AG04450 (cell line): ENCODE measurements around the gene GSC2. TPM values are rescaled to one million over a fixed set of nuclear protein-coding genes. Genes with fewer than 3 reads are reported as not detected.

Experiments
- CTCF ChIA-PET: fragments of 300-600, 350-600 bp; formaldehyde crosslinking; extraction: SDS; loops from one replicate; lab custom pipeline; 2022; ENCODE audit warnings: antibody characterized with exemption, inconsistent platforms; lab: Charles Lee
- POLR2A ChIA-PET: fragments of 350-600 bp; formaldehyde crosslinking; extraction: SDS; loops from one replicate; lab custom pipeline; 2021; ENCODE audit warnings: antibody characterized with exemption, inconsistent platforms; lab: Yijun Ruan, JAX
- DNase-seq: peaks from one replicate; pipeline ENCODE4 v3.0.0-alpha.2; 2011; ENCODE audit warnings: low read depth, low spot score
- H3K27ac ChIP-seq: one replicate; pipeline ENCODE4 v1.5.1; 2012; ENCODE audit warnings: low read depth, low read length, control low read depth
- H3K27me3 ChIP-seq: one replicate; pipeline ENCODE4 v1.6.0; 2012; ENCODE audit warnings: low read length; ENCODE audit not compliant: control insufficient read depth, insufficient read depth
- H3K4me3 ChIP-seq: 2 replicates; pipeline ENCODE4 v1.5.1; 2011; ENCODE audit warnings: mild to moderate bottlenecking, low read depth, low read length, control low read depth
- H3K9me3 ChIP-seq: 2 replicates; pipeline ENCODE4 v1.5.1; 2012; ENCODE audit warnings: low read length; ENCODE audit not compliant: control insufficient read depth, insufficient read depth
- CTCF ChIP-seq: IDR thresholded peaks from 2 replicates; pipeline ENCODE4 v1.5.1; 2011; ENCODE audit warnings: low read depth, low read length, control low read depth, inconsistent platforms
- polyA plus RNA-seq: library from polyadenylated mRNA; depleted of rRNA; stranded (reverse); fragments of >200 nt; gene quantifications from 2 replicates; pipeline ENCODE4 v1.2.3, GENCODE V29; 2011

Gene GSC2
- polyA plus RNA-seq, 1 experiment, result not detected

DNA sequence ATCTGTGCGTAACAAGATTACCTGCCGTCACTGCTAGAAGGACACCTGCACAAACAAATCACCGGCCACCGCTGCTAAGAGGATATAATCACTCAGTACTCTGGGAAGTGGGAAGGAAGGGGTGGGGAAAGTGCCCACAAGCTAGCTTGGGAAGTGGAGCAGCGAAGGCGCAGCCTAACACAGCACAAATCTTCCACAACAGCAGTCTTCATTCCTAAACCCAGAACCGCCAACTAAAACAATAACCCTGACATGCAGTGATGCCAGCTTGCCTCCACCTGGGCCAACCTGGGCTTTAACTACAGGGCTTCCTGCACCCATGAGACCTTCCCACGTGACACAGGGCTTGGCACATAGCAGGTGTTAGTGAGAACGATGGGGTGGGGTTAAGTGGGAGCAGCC, 33.0 kb downstream of the GSC2 start:
- DNase-seq, result no peak
- Histone ChIP-seq H3K9me3 (no peaks in the 10 kb centered on the region; the same call in 1 of the 2 replicates), H3K4me3 (no peak overlapping the region), H3K27ac (no peak overlapping the region), H3K27me3 (no peaks in the 10 kb centered on the region)
- ChIA-PET POLR2A (no interaction called here), CTCF (interaction anchor here (0.6 kb wide), 1 partner anchor 28 kb away, joined by 3 read pairs; the partner anchor contains the start of gene ESS2)
- TF ChIP-seq CTCF, result no peak

DNA sequence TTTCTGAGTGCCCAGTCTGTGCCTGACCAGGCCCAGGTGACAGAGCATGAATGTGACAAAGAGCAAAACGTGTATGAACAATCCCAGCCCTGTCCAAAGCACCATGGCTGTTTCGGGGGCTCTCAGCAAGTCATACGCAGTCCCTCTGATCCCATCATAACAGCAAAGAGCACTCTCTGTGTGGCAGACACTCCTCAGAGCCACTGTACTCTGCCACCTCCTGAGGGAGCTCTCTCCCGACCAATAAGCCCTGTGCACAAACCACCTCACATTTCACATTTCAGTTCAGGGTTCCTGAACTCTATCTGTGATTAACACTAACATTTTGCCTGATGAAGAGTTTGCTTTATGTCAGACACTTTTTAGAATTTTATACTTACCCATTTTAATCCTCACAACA, 34.5 kb downstream of the GSC2 start:
- DNase-seq, result no peak
- CTCF ChIA-PET, result no interaction called here
- H3K27ac ChIP-seq, result no peak overlapping the region
- POLR2A ChIA-PET, result no interaction called here
- no peak overlapping the region for H3K4me3 ChIP-seq
- no peaks in the 10 kb centered on the region for H3K27me3 ChIP-seq
- peak; percentile 45 for TF ChIP-seq CTCF
- no peaks in the 10 kb centered on the region for H3K9me3 ChIP-seq

DNA sequence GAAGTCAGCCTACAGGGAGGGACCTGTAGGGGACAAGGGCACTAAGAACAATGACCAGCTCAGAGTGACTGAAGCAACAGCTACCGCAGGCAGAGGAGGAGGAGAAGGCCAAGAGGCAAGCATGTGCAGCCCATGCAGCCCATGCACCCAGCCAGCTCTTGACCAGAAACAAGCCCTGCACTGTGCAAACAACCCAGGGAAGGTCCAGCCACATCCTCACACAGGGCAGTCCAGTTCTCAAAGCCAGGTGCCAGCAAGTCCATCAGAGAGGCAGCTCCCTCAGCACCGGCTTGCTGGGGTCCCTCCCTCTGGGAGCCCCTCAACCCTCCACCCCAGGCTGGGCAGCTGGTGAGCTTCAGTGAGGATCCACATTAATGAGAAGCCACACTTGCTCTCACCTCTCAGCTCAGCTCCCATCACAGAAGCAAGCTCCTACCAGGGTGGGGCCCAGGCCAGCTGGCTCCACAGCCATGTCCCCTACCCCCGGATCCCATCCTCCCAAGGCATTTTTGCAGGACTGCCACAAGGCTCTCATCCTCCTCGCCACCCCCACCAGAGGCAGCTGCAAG, 35.0 kb downstream of the GSC2 start:
- CTCF ChIA-PET, result no interaction called here
- POLR2A ChIA-PET, result no interaction called here
- no peak for DNase-seq

GRCh38 chr22:19113429-19113828, 36.7 kb downstream of the GSC2 start:
- TF ChIP-seq CTCF, result no peak
- Histone ChIP-seq H3K27ac (no peak overlapping the region), H3K9me3 (no peaks in the 10 kb centered on the region), H3K4me3 (no peak overlapping the region), H3K27me3 (no peaks in the 10 kb centered on the region)
- CTCF ChIA-PET, result no interaction called here
- no peak for DNase-seq
- POLR2A ChIA-PET, result no interaction called here

More for the DNA sequence above, 35.0 kb downstream of the GSC2 start:
- H3K4me3 ChIP-seq, result no peak overlapping the region
- no peak overlapping the region for H3K27ac ChIP-seq
- no peak for TF ChIP-seq CTCF
- H3K9me3 ChIP-seq, result no peaks in the 10 kb centered on the region
- no peaks in the 10 kb centered on the region for H3K27me3 ChIP-seq

GRCh38 chr22:19111584-19111983, 38.5 kb downstream of the GSC2 start:
- CTCF ChIA-PET, result interaction anchor here (0.7 kb wide), 2 partner anchors 620 to 1939 kb away, joined by 3 to 6 read pairs; no protein-coding TSS in a partner anchor
- POLR2A ChIA-PET, result interaction anchor here (0.6 kb wide), 1 partner anchor 206 kb away, joined by 3 read pairs; no protein-coding TSS in a partner anchor
- no peak for DNase-seq
- H3K27ac ChIP-seq, result no peak overlapping the region
- H3K9me3 ChIP-seq, result no peaks in the 10 kb centered on the region
- no peak overlapping the region for H3K4me3 ChIP-seq
- TF ChIP-seq CTCF, result no peak
- H3K27me3 ChIP-seq, result no peaks in the 10 kb centered on the region
